Measurements from ENCODE around the gene CGB3. TPM values are rescaled to one million over a fixed set of nuclear protein-coding genes. Genes with fewer than 3 reads are reported as not detected.

CGB3 gene
- total RNA-seq, 1 experiment from 2014 or later: 0.46 TPM

- no peak overlapping the region for H2BK15ac ChIP-seq (ENCODE audit: low read depth, low read length)
- H2AFZ ChIP-seq (ENCODE audit: low read length): no peak overlapping the region
- peaks cover 8% of the 10 kb centered on the region for H3K23me2 ChIP-seq (ENCODE audit: insufficient read length, low read depth, low read length, poor library complexity, severe bottlenecking)
- no CpG with 5 or more reads among the region's 8 CpGs for WGBS (ENCODE audit: extremely low coverage, insufficient read length, low lambda C conversion rate)
- H3K4me2 ChIP-seq (ENCODE audit: insufficient read depth, insufficient read length, low read length): peak overlapping the region; percentile 80
- H3K4me1 ChIP-seq (ENCODE audit: insufficient read depth, low read length): no peaks in the 10 kb centered on the region; the same call in 1 of the 2 replicates
- H3K9ac ChIP-seq (ENCODE audit: extremely low read depth, insufficient read length, low read length): peak overlapping the region; percentile 69
- peaks cover 9% of the 10 kb centered on the region; the same call in 1 of the 2 replicates for H3K79me2 ChIP-seq (ENCODE audit: insufficient read depth, low read length)
- no peaks in the 10 kb centered on the region for H3K79me1 ChIP-seq (ENCODE audit: insufficient read depth, low read depth, low read length, poor library complexity, severe bottlenecking)
- DNase-seq: peak; percentile 51
- Mint-ChIP-seq H3K9me3 (no peaks in the 10 kb centered on the region), H3K4me1 (peaks cover 30 to 35% of the 10 kb centered on the region in 2 experiments), H3K36me3 (ENCODE audit: insufficient read depth in 1 of 3, low read depth in 3 of 3) (peaks cover 17 to 36% (median 35%) of the 10 kb centered on the region in 3 experiments), H3K27ac (peak overlapping the region; percentile 5 to 98 (median 73)), H3K4me3 (peak overlapping the region; percentile 93 to 95), H3K27me3 (ENCODE audit: low read depth) (no peaks in the 10 kb centered on the region)
- no peak overlapping the region for H3K27ac ChIP-seq (ENCODE audit: insufficient read length, low read depth, low read length)
- no peak overlapping the region for H3T11ph ChIP-seq (ENCODE audit: low read length)
- H3K56ac ChIP-seq (ENCODE audit: insufficient read length, low read depth, low read length): no peak overlapping the region
- no peak for TF ChIP-seq CTCF (conservative IDR thresholded peaks at IDR 0.05)
- H2AK5ac ChIP-seq (ENCODE audit: insufficient read length, low read length): no peak overlapping the region
- no peaks in the 10 kb centered on the region for H3K27me3 ChIP-seq (ENCODE audit: insufficient read depth, low read length)
- H3K4ac ChIP-seq (ENCODE audit: low read depth, low read length): no peak overlapping the region
- no peak overlapping the region for H4K8ac ChIP-seq (replicated peaks; ENCODE audit: insufficient read length, low read depth, low read length)
- no peak overlapping the region for H4K5ac ChIP-seq (ENCODE audit: insufficient read length, low read depth, low read length)
- no peak overlapping the region for H2BK120ac ChIP-seq (ENCODE audit: low read depth, low read length, poor library complexity, severe bottlenecking)
- no peak overlapping the region for H4K91ac ChIP-seq (ENCODE audit: insufficient read length, low read depth, low read length)
- H2BK20ac ChIP-seq (ENCODE audit: low read depth, low read length, poor library complexity, severe bottlenecking): no peak overlapping the region
- no peaks in the 10 kb centered on the region for H4K20me1 ChIP-seq (ENCODE audit: control insufficient read depth, insufficient read depth, insufficient read length)
- no peak overlapping the region for H3K18ac ChIP-seq (ENCODE audit: insufficient read length, low read depth, low read length)
- no peak overlapping the region for H2BK12ac ChIP-seq (ENCODE audit: insufficient read length, low read depth, low read length)
- no peak overlapping the region for H3K23ac ChIP-seq (ENCODE audit: insufficient read length, low read depth, low read length)
- H3K14ac ChIP-seq (ENCODE audit: insufficient read depth, low read length): no peak overlapping the region; the same call in 1 of the 2 replicates
- no peaks in the 10 kb centered on the region for H3K9me3 ChIP-seq (ENCODE audit: control insufficient read depth, low read depth, low read length)
- no peak overlapping the region for H2BK5ac ChIP-seq (ENCODE audit: insufficient read length, low read length)
Measured at GRCh38 chr19:48991873-48992580, 32.1 kb downstream of the CGB3 start.
